Neural cell (in vitro differentiated cells): ENCODE results near the gene DNAJB14. TPM values are rescaled to one million over a fixed set of nuclear protein-coding genes. Genes with fewer than 3 reads are reported as not detected.

Experiments used
- H2AFZ ChIP-seq: fragments of 200-600, 300-800 bp; sonication (generic), shearing (Covaris generic); 2 replicates; pipeline ENCODE4 v1.6.0; 2014; ENCODE audit warnings: low read depth, mild to moderate bottlenecking, antibody characterized with exemption, low read length, moderate library complexity
- H3F3A ChIP-seq: fragments of 200-600 bp; shearing (Covaris generic); 2 replicates; pipeline ENCODE4 v1.6.1; 2016; ENCODE audit warnings: mild to moderate bottlenecking, moderate library complexity, mixed read lengths, antibody characterized with exemption, low read length; ENCODE audit not compliant: insufficient read depth, poor library complexity, severe bottlenecking
- H3K27ac ChIP-seq: fragments of 200-600, 300-800 bp; sonication (generic), shearing (Covaris generic); 2 replicates; pipeline ENCODE4 v1.5.1; 2014; ENCODE audit warnings: mild to moderate bottlenecking, low read length, moderate library complexity
- H3K27me3 ChIP-seq: fragments of 300-800, 200-600 bp; sonication (generic), shearing (Covaris generic); 2 replicates; pipeline ENCODE4 v1.6.0; 2014; ENCODE audit warnings: mild to moderate bottlenecking, low read depth, low read length, moderate library complexity; ENCODE audit not compliant: insufficient read depth
- H3K36me3 ChIP-seq: fragments of 300-800, 200-600 bp; sonication (generic), shearing (Covaris generic); 2 replicates; pipeline ENCODE4 v1.5.1; 2014; ENCODE audit warnings: mild to moderate bottlenecking, antibody characterized with exemption, low read length, moderate library complexity; ENCODE audit not compliant: insufficient read depth
- H3K4me2 ChIP-seq: fragments of 300-800, 200-600 bp; sonication (generic), shearing (Covaris generic); 2 replicates; pipeline ENCODE4 v1.6.0; 2014; ENCODE audit warnings: mild to moderate bottlenecking, low read length
- H3K4me3 ChIP-seq: fragments of 300-800, 200-600 bp; sonication (generic), shearing (Covaris generic); 2 replicates; pipeline ENCODE4 v1.5.1; 2014; ENCODE audit warnings: mild to moderate bottlenecking, low read length, moderate library complexity
- H3K79me2 ChIP-seq: fragments of 200-600 bp; shearing (Covaris generic); replicated peaks from 2 replicates; pipeline ENCODE4 v1.6.0; 2014; ENCODE audit warnings: mild to moderate bottlenecking, low read length, moderate library complexity; ENCODE audit not compliant: insufficient read depth
- H3K9ac ChIP-seq: fragments of 300-800, 200-600 bp; sonication (generic), shearing (Covaris generic); 2 replicates; pipeline ENCODE4 v1.6.1; 2016; ENCODE audit warnings: mild to moderate bottlenecking, low read length, mixed read lengths
- H3K9me2 ChIP-seq: fragments of 200-600 bp; shearing (Covaris generic); 2 replicates; pipeline ENCODE4 v1.6.1; 2016; ENCODE audit warnings: mild to moderate bottlenecking, low read length, mixed read lengths; ENCODE audit not compliant: insufficient read depth
- H3K9me3 ChIP-seq: fragments of 200-600, 300-800 bp; sonication (generic), shearing (Covaris generic); 2 replicates; pipeline ENCODE4 v1.6.1; 2016; ENCODE audit warnings: mild to moderate bottlenecking, mixed run types, low read length, moderate library complexity, mixed read lengths
- H4K20me1 ChIP-seq: fragments of 200-600 bp; shearing (Covaris generic); 2 replicates; pipeline ENCODE4 v1.6.1; 2016; ENCODE audit warnings: mild to moderate bottlenecking, mixed run types; ENCODE audit not compliant: insufficient read depth
- EP300 ChIP-seq: fragments of 450-650 bp; conservative IDR thresholded peaks from 2 replicates; pipeline ENCODE4 v1.6.1; 2014; ENCODE audit warnings: antibody characterized with exemption, mild to moderate bottlenecking, moderate library complexity; ENCODE audit not compliant: poor library complexity, severe bottlenecking
- EZH2 ChIP-seq: fragments of 200-600, 300-800 bp; shearing (Covaris generic), sonication (generic); IDR thresholded peaks from 2 replicates; pipeline ENCODE4 v1.6.1; 2014; ENCODE audit warnings: antibody characterized with exemption, low read length, borderline replicate concordance, mild to moderate bottlenecking; ENCODE audit not compliant: insufficient read depth, poor library complexity, severe bottlenecking
- MXI1 ChIP-seq: fragments of 450-650 bp; conservative IDR thresholded peaks from 2 replicates; pipeline ENCODE4 v1.6.1; 2014; ENCODE audit warnings: antibody characterized with exemption, mild to moderate bottlenecking; ENCODE audit not compliant: poor library complexity, severe bottlenecking
- POLR2AphosphoS5 ChIP-seq: IDR thresholded peaks from 2 replicates; pipeline ENCODE4 v1.6.1; 2012
- RAD21 ChIP-seq: fragments of 450-650 bp; conservative IDR thresholded peaks from 2 replicates; pipeline ENCODE4 v1.6.1; 2014; ENCODE audit warnings: antibody characterized with exemption, mild to moderate bottlenecking, moderate library complexity
- SMC3 ChIP-seq: fragments of 450-650 bp; conservative IDR thresholded peaks from 2 replicates; pipeline ENCODE4 v1.6.1; 2014; ENCODE audit warnings: antibody characterized with exemption, mild to moderate bottlenecking, moderate library complexity; ENCODE audit not compliant: poor library complexity
- TAF1 ChIP-seq: IDR thresholded peaks from 2 replicates; pipeline ENCODE4 v1.6.1; 2012; ENCODE audit warnings: low read depth
- polyA plus RNA-seq: library from polyadenylated mRNA; depleted of rRNA; stranded (reverse); fragments of >200 nt; gene quantifications from 2 replicates; pipeline ENCODE4 v1.2.3, GENCODE V29; 2014
- TF ChIP-seq, protein P1 (sequence below): fragments of 450-650 bp; IDR thresholded peaks from 2 replicates; pipeline ENCODE4 v1.5.1; 2014; ENCODE audit warnings: antibody characterized with exemption, mild to moderate bottlenecking, moderate library complexity; ENCODE audit not compliant: poor library complexity, severe bottlenecking
- TF ChIP-seq, protein P2 (sequence below): IDR thresholded peaks from 2 replicates; pipeline ENCODE4 v1.6.1; 2012; ENCODE audit warnings: borderline replicate concordance

Gene DNAJB14
- polyA plus RNA-seq, 1 donor from 2014 or later: 41.3 TPM

DNA sequence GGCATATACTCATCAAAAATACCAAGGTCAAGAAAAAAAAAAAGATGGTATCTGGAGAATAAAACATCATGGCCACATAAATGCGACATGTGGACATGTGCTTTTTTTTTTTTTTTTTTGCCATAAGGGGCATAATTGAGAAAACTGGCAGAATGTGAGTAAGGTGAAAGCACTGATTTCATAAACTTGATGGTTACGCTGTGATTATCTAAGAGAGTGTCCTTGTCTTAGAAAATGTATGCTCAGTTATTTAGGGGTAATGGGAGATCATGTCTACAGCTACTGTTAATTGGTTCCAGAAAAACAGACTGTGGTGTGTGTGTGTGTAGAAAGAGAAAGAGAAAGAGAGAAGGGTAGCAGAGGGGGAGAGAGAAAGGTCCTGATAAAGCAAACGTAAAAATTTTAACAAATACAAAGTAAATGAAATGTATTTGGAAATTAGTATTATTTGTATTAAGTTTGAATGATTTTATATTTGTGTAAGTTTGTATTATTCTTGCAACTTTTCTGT lies 8.1 kb downstream of the DNAJB14 start:
- no peaks in the 10 kb centered on the region for H3K9me3 ChIP-seq
- H3F3A ChIP-seq: no peaks in the 10 kb centered on the region
- no peak overlapping the region for H3K4me2 ChIP-seq
- no peaks in the 10 kb centered on the region for H3K9me2 ChIP-seq
- no peaks in the 10 kb centered on the region for H3K27me3 ChIP-seq
- H3K27ac ChIP-seq: no peak overlapping the region
- TF ChIP-seq MXI1 (no peak), EZH2 (no peak), SMC3 (no peak), RAD21 (no peak), EP300 (no peak), TAF1 (no peak)
- TF ChIP-seq, protein P1, sequence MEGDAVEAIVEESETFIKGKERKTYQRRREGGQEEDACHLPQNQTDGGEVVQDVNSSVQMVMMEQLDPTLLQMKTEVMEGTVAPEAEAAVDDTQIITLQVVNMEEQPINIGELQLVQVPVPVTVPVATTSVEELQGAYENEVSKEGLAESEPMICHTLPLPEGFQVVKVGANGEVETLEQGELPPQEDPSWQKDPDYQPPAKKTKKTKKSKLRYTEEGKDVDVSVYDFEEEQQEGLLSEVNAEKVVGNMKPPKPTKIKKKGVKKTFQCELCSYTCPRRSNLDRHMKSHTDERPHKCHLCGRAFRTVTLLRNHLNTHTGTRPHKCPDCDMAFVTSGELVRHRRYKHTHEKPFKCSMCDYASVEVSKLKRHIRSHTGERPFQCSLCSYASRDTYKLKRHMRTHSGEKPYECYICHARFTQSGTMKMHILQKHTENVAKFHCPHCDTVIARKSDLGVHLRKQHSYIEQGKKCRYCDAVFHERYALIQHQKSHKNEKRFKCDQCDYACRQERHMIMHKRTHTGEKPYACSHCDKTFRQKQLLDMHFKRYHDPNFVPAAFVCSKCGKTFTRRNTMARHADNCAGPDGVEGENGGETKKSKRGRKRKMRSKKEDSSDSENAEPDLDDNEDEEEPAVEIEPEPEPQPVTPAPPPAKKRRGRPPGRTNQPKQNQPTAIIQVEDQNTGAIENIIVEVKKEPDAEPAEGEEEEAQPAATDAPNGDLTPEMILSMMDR: no peak
- no peak overlapping the region for H3K4me3 ChIP-seq
- H4K20me1 ChIP-seq: no peaks in the 10 kb centered on the region
- H3K79me2 ChIP-seq: peaks cover 35% of the 10 kb centered on the region
- H3K36me3 ChIP-seq: no peaks in the 10 kb centered on the region
- no peak overlapping the region for H3K9ac ChIP-seq
- H2AFZ ChIP-seq: no peak overlapping the region

DNA sequence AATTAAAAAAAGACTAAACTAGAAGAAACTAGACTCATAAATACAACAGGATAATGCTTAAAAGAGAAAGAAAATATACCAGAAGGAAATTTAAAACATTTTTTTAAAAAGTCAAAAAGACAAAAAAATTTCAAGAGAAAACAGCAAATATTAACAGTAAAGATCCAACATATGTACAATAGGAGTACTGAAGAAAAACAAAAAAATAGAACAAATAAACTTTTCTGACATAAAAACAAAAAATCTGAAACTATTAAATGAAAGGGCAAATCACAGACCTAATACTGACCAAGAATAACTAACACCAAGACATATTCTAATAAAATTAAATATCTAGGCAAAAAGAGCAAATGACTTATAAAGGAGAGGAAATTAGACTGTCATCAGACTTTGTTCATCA lies 11.5 kb downstream of the DNAJB14 start:
- Histone ChIP-seq H3K9me2 (no peaks in the 10 kb centered on the region), H2AFZ (no peak overlapping the region), H3K36me3 (no peaks in the 10 kb centered on the region), H3K9me3 (no peaks in the 10 kb centered on the region), H3K27me3 (no peaks in the 10 kb centered on the region), H4K20me1 (no peaks in the 10 kb centered on the region), H3K79me2 (peaks cover 17% of the 10 kb centered on the region), H3K9ac (no peak overlapping the region), H3F3A (no peaks in the 10 kb centered on the region), H3K4me2 (no peak overlapping the region), H3K4me3 (no peak overlapping the region), H3K27ac (no peak overlapping the region)
- TF ChIP-seq TAF1 (no peak), MXI1 (no peak), EP300 (no peak), EZH2 (no peak), RAD21 (no peak), POLR2AphosphoS5 (no peak), SMC3 (no peak)
- TF ChIP-seq, protein P2, sequence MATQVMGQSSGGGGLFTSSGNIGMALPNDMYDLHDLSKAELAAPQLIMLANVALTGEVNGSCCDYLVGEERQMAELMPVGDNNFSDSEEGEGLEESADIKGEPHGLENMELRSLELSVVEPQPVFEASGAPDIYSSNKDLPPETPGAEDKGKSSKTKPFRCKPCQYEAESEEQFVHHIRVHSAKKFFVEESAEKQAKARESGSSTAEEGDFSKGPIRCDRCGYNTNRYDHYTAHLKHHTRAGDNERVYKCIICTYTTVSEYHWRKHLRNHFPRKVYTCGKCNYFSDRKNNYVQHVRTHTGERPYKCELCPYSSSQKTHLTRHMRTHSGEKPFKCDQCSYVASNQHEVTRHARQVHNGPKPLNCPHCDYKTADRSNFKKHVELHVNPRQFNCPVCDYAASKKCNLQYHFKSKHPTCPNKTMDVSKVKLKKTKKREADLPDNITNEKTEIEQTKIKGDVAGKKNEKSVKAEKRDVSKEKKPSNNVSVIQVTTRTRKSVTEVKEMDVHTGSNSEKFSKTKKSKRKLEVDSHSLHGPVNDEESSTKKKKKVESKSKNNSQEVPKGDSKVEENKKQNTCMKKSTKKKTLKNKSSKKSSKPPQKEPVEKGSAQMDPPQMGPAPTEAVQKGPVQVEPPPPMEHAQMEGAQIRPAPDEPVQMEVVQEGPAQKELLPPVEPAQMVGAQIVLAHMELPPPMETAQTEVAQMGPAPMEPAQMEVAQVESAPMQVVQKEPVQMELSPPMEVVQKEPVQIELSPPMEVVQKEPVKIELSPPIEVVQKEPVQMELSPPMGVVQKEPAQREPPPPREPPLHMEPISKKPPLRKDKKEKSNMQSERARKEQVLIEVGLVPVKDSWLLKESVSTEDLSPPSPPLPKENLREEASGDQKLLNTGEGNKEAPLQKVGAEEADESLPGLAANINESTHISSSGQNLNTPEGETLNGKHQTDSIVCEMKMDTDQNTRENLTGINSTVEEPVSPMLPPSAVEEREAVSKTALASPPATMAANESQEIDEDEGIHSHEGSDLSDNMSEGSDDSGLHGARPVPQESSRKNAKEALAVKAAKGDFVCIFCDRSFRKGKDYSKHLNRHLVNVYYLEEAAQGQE: no peak
- TF ChIP-seq, protein P1: no peak
